A673 (cell line): ENCODE data around the gene OR3A3. TPM values are rescaled to one million over a fixed set of nuclear protein-coding genes. Genes with fewer than 3 reads are reported as not detected.
"Not testable (repeated sequence)": the region's sequence is repeated elsewhere in the genome, so short reads cannot be mapped to it uniquely, and the experiment has no call there.

Experiments used
- Bru-seq: library from RNA; stranded (reverse); fragments of 400-500 nt; gene quantifications from one replicate; lab custom pipeline; 2021; lab: Mats Ljungman, UMichigan
- BruChase-seq, 2 experiments: library from RNA; stranded (reverse); fragments of 400-500 nt; gene quantifications; one replicate each; lab custom pipeline; 2021; lab: Mats Ljungman, UMichigan
- BruUV-seq: library from RNA; stranded (reverse); fragments of 400-500 nt; replicated peaks from 2 replicates; lab custom pipeline; 2021; lab: Mats Ljungman, UMichigan
- CTCF ChIA-PET: fragments of 300-600 bp; sonication (Branson Sonifier 250); formaldehyde crosslinking; loops from one replicate; lab custom pipeline; 2022; ENCODE audit warnings: antibody characterized with exemption; lab: Charles Lee
- POLR2A ChIA-PET: fragments of 300-600 bp; sonication (Branson Sonifier 250); formaldehyde crosslinking; loops from one replicate; lab custom pipeline; 2022; ENCODE audit warnings: antibody characterized with exemption; ENCODE audit not compliant: low non-redundant PET; lab: Charles Lee
- DNase-seq: peaks from one replicate; pipeline ENCODE4 v3.0.0-alpha.2; 2015; ENCODE audit warnings: low spot score
- H3K27ac ChIP-seq: fragments of 200-600 bp; sonication (generic); 2 replicates; pipeline ENCODE4 v1.5.1; 2016; ENCODE audit warnings: mixed run types, low read depth, mild to moderate bottlenecking, mixed read lengths, antibody characterized with exemption, low read length; ENCODE audit not compliant: poor library complexity, severe bottlenecking
- H3K27me3 ChIP-seq: fragments of 200-600 bp; sonication (generic); replicated peaks from 2 replicates; pipeline ENCODE4 v1.6.1; 2017; ENCODE audit warnings: mixed run types, low read depth, mild to moderate bottlenecking, mixed read lengths, antibody characterized with exemption, low read length; ENCODE audit not compliant: insufficient read depth, poor library complexity
- H3K36me3 ChIP-seq: fragments of 200-600 bp; sonication (generic); 2 replicates; pipeline ENCODE4 v1.6.1; 2016; ENCODE audit warnings: mixed run types, mild to moderate bottlenecking, mixed read lengths, antibody characterized with exemption, low read length; ENCODE audit not compliant: insufficient read depth, poor library complexity, severe bottlenecking
- H3K4me1 ChIP-seq: fragments of 200-600 bp; sonication (generic); 2 replicates; pipeline ENCODE4 v1.6.1; 2017; ENCODE audit warnings: mixed run types, mild to moderate bottlenecking, mixed read lengths, antibody characterized with exemption, low read length; ENCODE audit not compliant: insufficient read depth, poor library complexity, severe bottlenecking
- H3K4me3 ChIP-seq: fragments of 200-600 bp; sonication (generic); 2 replicates; pipeline ENCODE4 v1.5.1; 2016; ENCODE audit warnings: low read depth, mixed run types, mild to moderate bottlenecking, mixed read lengths, low read length; ENCODE audit not compliant: poor library complexity, severe bottlenecking
- H3K9me3 ChIP-seq: fragments of 200-600 bp; sonication (generic); 2 replicates; pipeline ENCODE4 v1.6.1; 2016; ENCODE audit warnings: mixed run types, low read depth, mild to moderate bottlenecking, mixed read lengths, antibody characterized with exemption, low read length; ENCODE audit not compliant: poor library complexity, severe bottlenecking
- EZH2 ChIP-seq: fragments of 200-600 bp; sonication (generic); IDR thresholded peaks from 2 replicates; pipeline ENCODE4 v1.6.1; 2017; ENCODE audit warnings: borderline replicate concordance, low read depth, mild to moderate bottlenecking, mixed read lengths, antibody characterized with exemption, low read length; ENCODE audit not compliant: poor library complexity, severe bottlenecking
- intact Hi-C: fragments of 100-400 bp; cut with micrococcal nuclease; formaldehyde crosslinking; loops from one replicate; pipeline ENCODE4 v1.10.0; 2022; ENCODE audit not compliant: unreplicated experiment
- long read RNA-seq: library from polyadenylated mRNA; stranded (forward); transcript quantifications from one replicate; pipeline ENCODE4 v2.0.0, GENCODE V29; 2022
- total RNA-seq: library from RNA; stranded (reverse); gene quantifications from 2 replicates; pipeline ENCODE4 v1.2.3, GENCODE V29; 2021
- TF ChIP-seq, protein P1 (sequence below): fragments of 300-800, 200-600 bp; sonication (generic); conservative IDR thresholded peaks from 2 replicates; pipeline ENCODE4 v1.5.1; 2017; ENCODE audit warnings: low read depth, mild to moderate bottlenecking, antibody characterized with exemption, low read length, moderate library complexity, mixed read lengths

Gene OR3A3
- total RNA-seq, result not detected in 2 replicates
- Bru-seq, nascent RNA, result not detected
- BruChase-seq, experiment 1, labeled RNA remaining after a 2-hour chase, result not detected
- BruChase-seq, experiment 2, labeled RNA remaining after a 6-hour chase, result not detected
- long read RNA-seq, result 0 reads

DNA sequence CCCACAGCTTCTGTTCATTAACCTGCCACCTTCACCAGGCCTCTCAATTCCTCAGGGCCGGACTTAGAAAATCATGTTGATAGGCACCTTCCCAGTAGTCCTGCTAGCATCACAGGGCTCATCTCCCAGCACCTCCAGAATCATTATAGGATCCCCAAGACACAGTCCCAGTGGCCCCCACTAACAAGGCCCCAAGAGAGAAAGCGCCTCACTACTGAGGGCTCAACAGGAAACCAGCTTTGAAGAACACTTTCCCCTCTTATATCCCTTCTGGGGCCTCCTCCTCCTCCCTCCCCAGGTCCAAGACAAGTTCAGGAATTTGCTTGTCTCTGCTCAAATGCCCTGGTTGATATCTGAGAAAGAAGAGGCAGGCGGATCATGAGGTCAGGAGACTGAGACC is at the start of gene OR3A3:
Gene OR3A3, plus strand, starts transcription at position 301 of the 400 bp plus-strand sequence.
- CTCF ChIA-PET, result no interaction called here

DNA sequence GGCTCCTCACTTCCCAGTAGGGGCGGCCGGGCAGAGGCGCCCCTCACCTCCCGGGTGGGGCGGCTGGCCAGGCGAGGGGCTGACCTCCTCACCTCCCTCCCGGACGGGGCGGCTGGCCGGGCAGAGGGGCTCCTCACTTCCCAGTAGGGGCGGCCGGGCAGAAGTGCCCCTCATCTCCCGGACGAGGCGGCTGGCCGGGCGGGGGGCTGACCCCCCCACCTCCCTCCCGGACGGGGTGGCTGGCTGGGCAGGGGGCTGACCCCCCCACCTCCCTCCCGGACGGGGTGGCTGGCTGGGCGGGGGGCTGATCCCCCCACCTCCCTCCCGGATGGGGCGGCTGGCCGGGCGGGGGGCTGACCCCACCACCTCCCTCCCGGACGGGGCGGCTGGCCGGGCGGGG is 40.0 kb upstream of the OR3A3 start:
- intact Hi-C loops, H3K36me3 ChIP-seq, H3K4me1 ChIP-seq, H3K9me3 ChIP-seq, H3K4me3 ChIP-seq, BruUV-seq, POLR2A ChIA-PET, H3K27ac ChIP-seq, DNase-seq, H3K27me3 ChIP-seq, CTCF ChIA-PET: not testable (repeated sequence)

More for the DNA sequence above, at the start of gene OR3A3:
- Histone ChIP-seq H3K27ac (no peak within 1 kb of the TSS), H3K4me3 (no peak within 1 kb of the TSS), H3K27me3 (peaks cover 2% of the 10 kb centered on the region), H3K36me3 (no peaks in the 10 kb centered on the region), H3K9me3 (no peaks in the 10 kb centered on the region), H3K4me1 (no peaks in the 10 kb centered on the region)
- DNase-seq, result no peak
- no TSS peak for BruUV-seq
- POLR2A ChIA-PET, result no interaction called here
- TF ChIP-seq, protein P1, sequence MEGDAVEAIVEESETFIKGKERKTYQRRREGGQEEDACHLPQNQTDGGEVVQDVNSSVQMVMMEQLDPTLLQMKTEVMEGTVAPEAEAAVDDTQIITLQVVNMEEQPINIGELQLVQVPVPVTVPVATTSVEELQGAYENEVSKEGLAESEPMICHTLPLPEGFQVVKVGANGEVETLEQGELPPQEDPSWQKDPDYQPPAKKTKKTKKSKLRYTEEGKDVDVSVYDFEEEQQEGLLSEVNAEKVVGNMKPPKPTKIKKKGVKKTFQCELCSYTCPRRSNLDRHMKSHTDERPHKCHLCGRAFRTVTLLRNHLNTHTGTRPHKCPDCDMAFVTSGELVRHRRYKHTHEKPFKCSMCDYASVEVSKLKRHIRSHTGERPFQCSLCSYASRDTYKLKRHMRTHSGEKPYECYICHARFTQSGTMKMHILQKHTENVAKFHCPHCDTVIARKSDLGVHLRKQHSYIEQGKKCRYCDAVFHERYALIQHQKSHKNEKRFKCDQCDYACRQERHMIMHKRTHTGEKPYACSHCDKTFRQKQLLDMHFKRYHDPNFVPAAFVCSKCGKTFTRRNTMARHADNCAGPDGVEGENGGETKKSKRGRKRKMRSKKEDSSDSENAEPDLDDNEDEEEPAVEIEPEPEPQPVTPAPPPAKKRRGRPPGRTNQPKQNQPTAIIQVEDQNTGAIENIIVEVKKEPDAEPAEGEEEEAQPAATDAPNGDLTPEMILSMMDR, result no peak
- no peak for TF ChIP-seq EZH2
- intact Hi-C loops, result no loop called here

DNA sequence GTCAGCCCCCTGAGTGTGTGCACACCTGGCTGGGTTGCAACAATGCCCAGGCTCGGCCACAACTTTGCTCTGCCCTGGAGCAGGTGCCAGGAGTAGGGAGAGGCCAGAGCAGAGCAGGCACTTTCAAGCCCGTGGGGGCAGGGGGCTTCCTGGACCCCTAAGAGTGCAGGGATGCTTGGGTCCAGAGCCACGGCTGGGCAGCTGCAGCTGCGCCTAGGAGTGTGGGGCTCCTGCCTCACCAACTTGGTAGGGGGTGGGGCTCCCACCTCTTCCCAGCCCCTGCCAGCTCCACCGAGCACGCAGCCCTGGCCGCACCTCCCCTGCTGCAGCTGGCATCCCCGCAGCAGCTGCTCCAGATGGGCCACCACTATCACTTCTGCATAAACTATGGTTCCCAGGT is 32.8 kb upstream of the OR3A3 start:
- no peaks in the 10 kb centered on the region for H3K9me3 ChIP-seq
- POLR2A ChIA-PET, result no interaction called here
- DNase-seq, result no peak
- CTCF ChIA-PET, result no interaction called here
- intact Hi-C loops, result no loop called here
- no peaks in the 10 kb centered on the region for H3K4me1 ChIP-seq
- H3K27ac ChIP-seq, result no peak overlapping the region
- H3K4me3 ChIP-seq, result no peak overlapping the region
- H3K27me3 ChIP-seq, result peaks cover 9% of the 10 kb centered on the region
- TF ChIP-seq EZH2, result no peak
- BruUV-seq, result no TSS peak
- no peaks in the 10 kb centered on the region for H3K36me3 ChIP-seq

DNA sequence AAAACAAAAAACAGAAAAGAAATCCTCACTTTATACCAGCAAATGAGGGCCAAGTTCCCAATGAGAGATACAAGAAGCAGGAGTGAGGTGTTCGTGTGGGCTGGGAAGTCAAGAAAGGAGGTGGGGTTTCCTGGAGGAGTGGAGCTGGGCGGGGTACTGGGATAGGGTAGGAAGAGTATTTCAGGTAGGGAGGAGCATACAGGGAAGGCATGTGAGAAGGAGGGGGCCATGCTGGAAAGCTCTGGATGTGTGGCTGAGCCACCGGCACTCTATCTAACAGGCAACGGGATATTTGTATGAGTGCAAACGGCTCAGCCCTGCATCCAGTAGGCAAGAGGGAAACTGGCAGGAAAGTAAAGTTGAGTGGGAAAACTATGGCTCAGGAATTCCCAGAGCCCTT is 29.2 kb upstream of the OR3A3 start:
- ChIA-PET POLR2A (no interaction called here), CTCF (no interaction called here)
- Histone ChIP-seq H3K36me3 (no peaks in the 10 kb centered on the region), H3K27ac (no peak overlapping the region), H3K4me1 (no peaks in the 10 kb centered on the region), H3K27me3 (peaks cover 12% of the 10 kb centered on the region), H3K9me3 (no peaks in the 10 kb centered on the region), H3K4me3 (no peak overlapping the region)
- DNase-seq, result no peak
- no TSS peak for BruUV-seq
- TF ChIP-seq EZH2, result no peak
- TF ChIP-seq, protein P1, result no peak
- intact Hi-C loops, result no loop called here
